Effector CD4-positive, alpha-beta T cell (primary cell): ENCODE measurements around the gene ACR.

Experiments
- DNase-seq: peaks from one replicate; pipeline ENCODE4 v3.0.0-alpha.2; 2020

Gene ACR

GRCh38 chr22:50702821-50703725 is 34.9 kb upstream of the ACR start:
- DNase-seq = no peak

GRCh38 chr22:50703726-50704509 is 34.1 kb upstream of the ACR start:
- no peak for DNase-seq

- no peak for DNase-seq
Observed at GRCh38 chr22:50704510-50705218, 33.3 kb upstream of the ACR start.

- DNase-seq = no peak
Observed at GRCh38 chr22:50705219-50705691, 32.7 kb upstream of the ACR start.

GRCh38 chr22:50705851-50706351 is 32.1 kb upstream of the ACR start:
- no peak for DNase-seq

GRCh38 chr22:50706481-50707125 is 31.4 kb upstream of the ACR start:
- DNase-seq = no peak

GRCh38 chr22:50708474-50708873 is 29.5 kb upstream of the ACR start:
- no peak for DNase-seq

- DNase-seq = no peak
Observed at GRCh38 chr22:50708996-50709395, 29.0 kb upstream of the ACR start.

- no peak for DNase-seq
Observed at GRCh38 chr22:50710221-50710620, 27.8 kb upstream of the ACR start.

GRCh38 chr22:50710886-50711285 is 27.1 kb upstream of the ACR start:
- DNase-seq = no peak

- no peak for DNase-seq
Observed at GRCh38 chr22:50711446-50712340, 26.3 kb upstream of the ACR start.

GRCh38 chr22:50712341-50713007 is 25.5 kb upstream of the ACR start:
- DNase-seq = no peak

- no peak for DNase-seq
Observed at GRCh38 chr22:50713008-50713385, 25.0 kb upstream of the ACR start.

GRCh38 chr22:50713571-50714056 is 24.4 kb upstream of the ACR start:
- no peak for DNase-seq

- no peak for DNase-seq
Observed at GRCh38 chr22:50714150-50714549, 23.9 kb upstream of the ACR start.

GRCh38 chr22:50714631-50715179 is 23.3 kb upstream of the ACR start:
- DNase-seq = no peak

GRCh38 chr22:50715250-50715649 is 22.8 kb upstream of the ACR start:
- no peak for DNase-seq

GRCh38 chr22:50715776-50716175 is 22.2 kb upstream of the ACR start:
- DNase-seq = no peak

GRCh38 chr22:50716290-50717024 is 21.5 kb upstream of the ACR start:
- no peak for DNase-seq
